ENCODE results near the gene DYNLT5.
"Not testable (repeated sequence)": the region's sequence is repeated elsewhere in the genome, so short reads cannot be mapped to it uniquely, and the experiment has no call there.

DYNLT5 gene

GRCh38 chr1:66751160-66751559 lies 1.1 kb upstream of the DYNLT5 start:
- no peak for DNase-seq (ENCODE audit: low read depth)

DNA sequence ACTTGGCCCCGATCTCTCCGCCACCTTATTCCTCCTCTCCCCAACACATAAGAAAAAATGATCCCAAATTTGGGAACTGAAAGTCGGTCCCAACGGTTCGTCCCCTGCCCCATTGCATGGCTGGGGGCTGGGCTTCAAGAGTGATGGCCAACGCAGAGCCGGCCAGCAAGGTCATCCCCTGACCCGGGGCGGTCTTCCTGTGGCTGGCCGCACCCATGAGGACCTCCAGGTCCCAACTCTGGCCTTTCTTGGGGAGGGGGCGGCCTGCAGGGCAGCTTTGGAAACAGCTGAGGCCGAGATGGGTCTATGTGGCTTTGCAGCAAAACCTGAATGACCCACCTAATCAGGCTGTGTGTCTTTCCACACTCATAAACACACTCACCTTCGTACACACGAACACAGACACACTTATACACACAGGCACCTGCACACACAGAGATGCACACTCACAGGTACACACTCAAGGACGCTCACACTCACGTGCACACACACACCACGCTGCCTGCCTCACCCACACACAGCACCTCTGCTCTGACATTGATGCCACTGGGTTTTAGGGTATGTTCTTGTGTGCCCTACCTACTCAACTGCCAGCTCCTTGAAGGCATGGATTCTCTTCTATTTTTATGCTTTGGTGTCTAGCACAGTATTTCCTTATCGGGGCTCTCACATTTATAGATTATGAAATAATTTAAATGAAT lies 562 bp downstream of the DYNLT5 start:
- DNase-seq (ENCODE audit: low read depth), result no peak

DNA sequence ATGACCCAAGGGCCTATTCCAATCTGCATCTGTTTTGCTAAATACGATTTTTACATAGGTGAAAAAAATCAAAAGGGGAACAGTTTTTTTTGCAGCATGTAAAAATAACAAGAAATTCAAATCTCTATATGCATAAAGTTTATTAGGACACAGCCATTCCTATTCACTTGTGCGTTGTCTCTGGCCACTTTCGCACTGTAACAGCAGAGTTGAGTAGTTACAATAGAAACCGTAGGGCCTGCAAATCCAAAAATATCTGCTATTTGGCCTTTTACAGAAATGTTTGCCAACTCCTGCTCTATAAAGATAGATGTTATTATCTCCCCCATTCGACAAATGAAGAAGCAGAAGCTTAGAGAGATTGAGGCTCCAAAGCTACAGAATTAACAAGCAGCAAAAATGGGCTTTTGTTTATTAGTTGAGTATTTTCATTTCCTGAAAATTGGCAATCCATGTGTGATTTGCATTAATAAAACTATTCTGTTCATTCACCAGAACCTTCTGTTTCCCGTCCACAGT lies 5.5 kb downstream of the DYNLT5 start:
- DNase-seq (ENCODE audit: low read depth), result no peak

DNA sequence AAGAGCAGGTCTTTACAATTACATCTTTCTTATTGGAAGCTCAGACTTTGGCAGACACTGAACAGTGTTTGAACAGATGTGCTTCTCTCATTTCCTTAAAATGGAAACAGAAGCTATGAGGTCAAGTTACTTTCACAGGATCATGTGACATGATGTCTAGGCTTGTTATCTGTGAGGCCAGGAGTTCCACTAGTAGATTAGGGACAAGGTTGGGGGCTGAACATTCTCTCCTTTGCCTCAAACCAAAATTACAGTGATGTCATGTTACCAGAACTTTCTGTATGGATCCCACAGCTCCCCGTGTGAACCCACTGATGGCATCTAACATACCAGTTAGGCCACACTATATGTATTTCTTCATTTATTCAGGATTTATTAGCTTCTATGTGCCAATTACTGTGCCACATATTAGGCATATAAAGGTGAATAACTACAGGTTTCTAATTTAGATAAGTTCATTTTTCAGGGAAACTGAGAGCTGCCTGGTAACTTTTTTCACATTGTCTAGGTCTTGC lies 6.0 kb downstream of the DYNLT5 start:
- DNase-seq (ENCODE audit: low read depth), result no peak

DNA sequence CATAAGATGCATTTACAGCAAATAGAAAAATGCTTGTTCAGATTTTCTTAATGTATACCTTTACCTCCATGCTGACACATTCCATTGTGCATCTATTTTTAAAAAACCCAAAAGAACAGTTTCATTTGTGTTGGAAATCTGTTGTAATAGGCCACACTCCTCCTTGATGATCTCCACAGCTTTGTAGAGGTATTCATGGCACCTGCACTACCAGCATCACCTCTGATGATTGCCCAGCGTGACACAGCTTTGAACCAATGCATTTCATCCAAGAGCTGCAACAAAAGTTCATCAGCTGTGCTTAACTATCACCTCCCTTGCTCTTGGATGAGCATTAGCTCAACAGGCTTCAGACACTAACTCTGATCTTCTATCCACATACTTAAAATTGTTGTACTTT lies 8.2 kb downstream of the DYNLT5 start:
- no peak for DNase-seq (ENCODE audit: low read depth)

- no peak for DNase-seq (ENCODE audit: low read depth)
Observed at GRCh38 chr1:66761221-66761620, 9.0 kb downstream of the DYNLT5 start.

DNA sequence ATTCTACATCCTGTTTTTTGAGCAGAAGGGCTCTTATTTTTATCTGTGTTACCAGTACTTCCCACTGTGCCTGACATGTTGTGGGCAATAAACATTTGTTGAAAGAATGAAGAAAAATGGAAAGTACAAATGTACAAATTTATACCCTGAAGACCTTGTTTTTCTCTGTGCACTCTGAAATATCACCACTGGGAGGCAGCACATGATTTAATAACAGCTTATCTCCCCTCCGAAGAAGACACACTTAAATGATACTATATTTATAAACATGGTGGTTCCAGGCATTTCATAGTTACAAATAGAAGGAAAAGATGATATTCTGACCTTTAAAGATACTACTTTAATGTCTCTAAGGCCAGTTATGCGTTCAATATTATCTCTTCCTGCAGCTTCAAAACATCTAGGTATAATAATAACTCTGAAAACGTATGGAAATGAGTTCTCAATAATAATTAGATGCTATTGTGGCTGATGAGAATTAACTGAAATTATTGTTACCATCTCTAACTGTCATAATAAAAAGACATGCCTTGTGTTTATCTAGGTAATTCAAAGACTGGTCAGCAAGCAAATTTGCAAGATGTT lies 12.8 kb downstream of the DYNLT5 start:
- no peak for DNase-seq (ENCODE audit: low read depth)

- no peak for DNase-seq (ENCODE audit: low read depth)
Observed at GRCh38 chr1:66767626-66768025, 15.4 kb downstream of the DYNLT5 start.

- DNase-seq (ENCODE audit: low read depth), result no peak
Observed at GRCh38 chr1:66768965-66769364, 16.7 kb downstream of the DYNLT5 start.

DNA sequence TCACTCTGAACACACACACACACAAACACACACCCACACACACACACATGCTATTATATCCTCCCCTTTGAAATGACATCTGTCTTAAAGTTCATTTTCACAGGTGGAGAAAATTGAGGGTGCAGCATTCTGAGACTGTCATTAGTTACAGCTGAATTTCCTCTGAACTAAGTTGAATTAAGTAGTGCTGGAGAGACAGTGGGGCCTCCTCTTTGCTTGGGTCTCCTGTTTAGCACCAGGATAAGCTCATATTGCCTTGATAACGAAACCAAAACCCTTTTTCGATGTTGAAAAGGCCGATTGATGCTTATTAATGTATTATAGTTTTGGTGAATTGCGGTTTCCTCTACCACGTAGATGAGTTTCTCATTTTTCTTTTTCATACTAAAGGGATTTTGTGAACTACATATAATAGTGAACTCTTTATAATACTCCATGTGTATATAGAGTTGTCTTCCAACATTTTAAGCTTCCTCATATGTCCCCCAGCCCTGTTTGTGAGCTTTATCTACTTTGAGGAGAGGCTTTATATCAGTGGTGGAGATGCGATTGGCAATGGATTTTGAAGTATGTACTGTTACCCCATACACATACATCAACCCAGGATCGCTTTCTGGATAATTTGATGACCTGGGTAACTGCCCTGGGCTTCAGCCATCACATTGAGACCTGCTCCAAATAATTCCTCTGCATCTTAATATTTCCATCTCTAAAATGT lies 17.4 kb downstream of the DYNLT5 start:
- DNase-seq (ENCODE audit: low read depth), result no peak

GRCh38 chr1:66770240-66770639 lies 18.0 kb downstream of the DYNLT5 start:
- DNase-seq (ENCODE audit: low read depth), result no peak

DNA sequence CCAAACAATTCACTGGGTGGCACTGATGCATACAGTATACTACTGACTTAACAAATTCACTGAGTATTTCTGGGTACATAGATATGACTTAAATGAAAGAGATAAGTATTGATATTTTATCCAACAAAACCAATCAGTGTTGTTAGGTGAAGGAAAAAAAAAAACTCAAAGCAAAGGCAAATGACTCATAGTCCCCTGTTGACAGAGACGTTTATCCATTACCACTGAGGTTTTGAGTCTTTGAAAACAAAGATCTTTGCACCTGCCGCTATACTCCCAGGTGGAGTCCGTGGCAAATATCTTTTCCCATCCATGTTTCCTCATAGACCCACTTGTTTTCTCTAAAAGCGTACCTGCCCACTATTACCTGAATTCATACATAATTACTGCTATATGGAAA lies 18.4 kb downstream of the DYNLT5 start:
- no peak for DNase-seq (ENCODE audit: low read depth)

- DNase-seq (ENCODE audit: low read depth), result no peak
Observed at GRCh38 chr1:66773227-66773626, 21.0 kb downstream of the DYNLT5 start.

DNA sequence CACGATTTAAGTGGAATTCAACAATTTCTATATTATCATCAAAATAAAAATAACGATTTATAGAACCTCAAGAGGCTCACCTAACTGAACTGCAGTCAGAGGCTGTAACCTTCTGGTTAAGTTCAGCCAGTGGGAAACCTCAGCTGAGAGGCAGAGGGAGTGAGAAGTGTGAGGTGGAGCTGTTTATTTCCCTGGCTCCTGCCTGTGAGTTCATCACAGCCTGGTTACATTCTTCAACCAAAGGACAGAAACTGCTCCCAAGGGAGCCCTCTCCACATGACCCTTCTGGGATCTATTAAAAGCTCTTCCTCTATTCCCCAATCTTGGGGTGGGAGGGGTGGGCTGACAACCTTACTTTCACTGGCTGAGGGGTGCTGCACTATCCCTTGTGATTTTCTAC lies 22.2 kb downstream of the DYNLT5 start:
- no peak for DNase-seq (ENCODE audit: low read depth)

DNA sequence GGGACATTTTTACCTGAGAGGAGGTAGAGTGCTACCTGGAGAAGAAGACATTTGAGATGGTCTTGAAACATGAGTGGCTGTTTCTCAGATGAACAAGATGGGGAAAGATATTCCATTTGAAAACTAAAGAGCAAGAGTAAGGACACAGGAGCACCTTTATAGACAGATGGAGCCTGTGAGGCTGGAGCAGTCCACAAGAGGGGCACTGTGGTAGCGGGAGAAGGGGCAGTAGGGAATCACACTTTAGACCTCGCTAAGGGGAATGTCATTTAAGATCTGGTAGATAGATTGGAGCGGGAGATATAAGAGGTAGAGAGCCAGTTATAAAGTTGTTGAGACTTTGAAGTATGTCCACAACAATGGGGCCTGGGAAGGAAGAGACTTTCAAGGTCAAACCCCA lies 23.4 kb downstream of the DYNLT5 start:
- DNase-seq (ENCODE audit: low read depth), result no peak

DNA sequence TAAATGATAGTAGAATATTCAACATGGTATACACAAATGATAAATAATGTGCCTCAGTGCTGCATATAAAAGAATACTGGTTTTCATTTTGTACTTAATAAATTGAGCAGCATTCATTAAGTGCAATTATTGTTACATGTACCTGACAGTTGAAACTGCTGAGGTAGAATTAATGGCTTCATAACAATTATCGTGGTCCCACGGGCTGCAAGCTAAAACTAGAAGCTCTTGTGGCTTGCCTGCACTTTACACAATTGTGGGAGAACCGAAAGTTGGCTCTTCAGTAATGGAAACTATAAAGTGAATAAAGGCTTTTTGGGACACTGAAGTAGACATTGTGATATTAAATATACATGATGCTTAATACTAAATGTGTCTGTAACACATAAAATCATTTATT lies 25.6 kb downstream of the DYNLT5 start:
- DNase-seq (ENCODE audit: low read depth), result no peak

DNA sequence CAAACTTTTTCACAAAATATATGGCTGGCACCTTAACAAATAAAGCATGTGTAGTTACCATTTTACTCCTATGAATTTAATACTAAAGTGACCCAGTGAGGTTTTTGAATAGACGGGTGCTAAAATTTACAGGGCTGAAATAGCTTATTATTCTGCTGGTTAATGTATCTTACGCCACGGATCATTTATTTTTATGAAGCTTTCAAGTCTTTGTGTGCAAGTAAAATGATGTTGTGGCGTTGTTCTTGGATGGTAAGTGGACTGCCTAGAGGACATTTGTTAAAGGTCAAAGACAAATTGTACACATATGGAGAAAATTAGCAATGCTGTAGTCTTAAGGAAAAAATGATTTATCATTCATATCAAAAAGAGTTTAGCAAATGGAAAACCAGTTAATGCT lies 26.0 kb downstream of the DYNLT5 start:
- DNase-seq (ENCODE audit: low read depth), result no peak

DNA sequence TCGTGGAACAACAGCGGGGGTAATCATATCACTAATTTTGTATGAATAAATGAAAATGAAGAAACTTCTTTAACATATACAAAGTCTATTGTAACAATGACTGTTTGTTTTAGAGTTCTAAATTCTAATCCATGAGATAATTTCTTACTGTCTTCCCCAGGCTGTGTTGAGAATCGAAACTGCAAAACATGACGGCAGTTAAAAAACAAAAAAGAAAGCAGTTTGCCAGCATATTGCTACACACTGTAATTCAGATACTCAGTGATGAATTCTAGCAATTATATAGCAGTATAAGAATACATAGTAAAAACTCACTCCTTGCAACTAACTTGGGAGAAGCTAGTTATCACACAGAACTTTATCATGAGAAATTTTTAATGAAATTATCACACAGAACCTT lies 26.7 kb downstream of the DYNLT5 start:
- no peak for DNase-seq (ENCODE audit: low read depth)

DNA sequence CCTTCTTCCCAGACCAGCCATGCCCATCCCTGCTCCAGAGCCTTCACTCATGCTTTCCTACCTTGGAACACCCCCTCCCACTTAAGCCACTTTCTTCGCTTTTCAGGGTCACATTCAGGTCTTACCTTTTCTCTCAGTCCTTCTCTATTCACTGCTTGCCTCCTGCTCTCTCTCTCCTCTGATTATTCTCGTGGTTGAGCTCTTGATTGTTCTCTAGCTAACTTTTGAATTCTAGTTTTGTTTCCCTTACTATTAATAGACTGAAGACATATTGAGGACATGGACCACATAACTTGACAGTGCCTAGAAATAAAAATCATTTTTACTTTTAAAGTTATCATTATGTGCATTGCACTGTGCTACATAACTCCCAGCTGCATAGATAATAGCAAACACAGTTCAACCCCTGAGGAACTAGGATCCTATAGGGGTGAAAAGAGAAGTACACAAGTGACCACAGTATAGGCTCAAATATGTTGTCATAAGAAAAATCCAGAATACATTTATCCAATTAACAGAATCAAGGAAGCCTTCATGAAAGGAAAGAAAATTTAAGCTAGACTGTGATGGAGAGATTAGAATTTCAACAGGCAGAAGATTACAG lies 27.3 kb downstream of the DYNLT5 start:
- DNase-seq (ENCODE audit: low read depth), result no peak

- not testable (repeated sequence) for DNase-seq (ENCODE audit: low read depth)
Observed at GRCh38 chr1:66785800-66786199, 33.5 kb downstream of the DYNLT5 start.

DNA sequence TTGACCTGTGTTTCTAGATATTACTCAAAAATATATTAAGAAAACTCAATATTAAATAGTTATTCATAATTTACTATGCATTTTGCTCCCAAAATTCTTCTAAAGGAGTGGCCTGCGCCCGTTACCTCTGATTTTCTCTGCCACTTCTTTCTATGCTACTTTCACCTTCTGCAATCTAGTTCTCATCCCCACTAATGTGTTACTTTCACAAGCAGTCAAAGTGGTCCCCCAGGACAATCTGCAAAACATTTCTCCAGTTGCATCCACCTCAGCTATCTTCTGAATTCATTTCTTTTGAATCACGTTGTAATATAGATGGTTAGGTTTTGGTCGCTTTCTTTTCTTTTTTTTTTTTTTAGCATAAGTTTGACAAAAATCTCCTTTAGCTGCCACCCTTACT lies 35.4 kb downstream of the DYNLT5 start:
- no peak for DNase-seq (ENCODE audit: low read depth)

DNA sequence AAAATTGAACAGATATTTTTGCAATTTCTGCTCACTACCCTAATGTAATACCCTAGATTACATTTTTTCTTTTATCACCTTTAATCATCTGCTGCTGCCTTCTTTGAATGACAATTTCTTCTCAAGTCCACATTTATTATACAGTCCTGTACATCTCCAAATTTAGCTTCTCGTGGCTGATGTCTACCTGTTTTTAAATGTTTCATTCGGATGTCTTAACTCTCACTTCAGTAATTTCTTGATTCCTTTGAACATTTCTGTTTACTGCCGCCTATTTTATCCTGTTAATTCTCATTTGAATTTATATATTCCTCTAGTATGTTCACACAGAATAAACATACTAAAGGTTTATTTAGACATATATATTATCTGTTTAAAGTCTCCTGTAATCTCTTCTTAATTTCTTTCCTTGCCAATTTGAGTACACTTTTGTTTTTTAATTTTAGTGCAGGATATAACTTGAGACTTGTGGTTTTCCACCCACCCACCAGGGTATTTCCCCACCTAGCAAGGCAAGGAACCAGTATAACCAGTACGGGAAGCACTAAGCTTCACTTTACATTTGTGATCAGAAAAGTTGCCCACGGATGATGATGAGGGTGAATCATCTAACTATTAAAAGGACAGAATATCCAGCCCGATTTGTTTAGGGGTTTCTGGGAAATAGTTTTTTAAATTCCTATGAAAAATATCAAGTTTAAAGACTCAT lies 36.1 kb downstream of the DYNLT5 start:
- DNase-seq (ENCODE audit: low read depth), result no peak

Measured in activated T-helper 1 cell treated with Interleukin-2 at 50 U/mL for 16 hours (primary cell).